K562 (cell line): ENCODE measurements around the gene SPOUT1. TPM values are rescaled to one million over a fixed set of nuclear protein-coding genes. Genes with fewer than 3 reads are reported as not detected.

Experiments used
- BRD9 ChIP-seq: fragments of 450-650 bp; IDR thresholded peaks from 2 replicates; pipeline ENCODE4 v1.6.1; 2018; ENCODE audit warnings: low read depth; ENCODE audit not compliant: partially characterized antibody
- BRF1 ChIP-seq: IDR thresholded peaks from 3 replicates; pipeline ENCODE4 v1.6.1; 2011; ENCODE audit warnings: borderline replicate concordance, mild to moderate bottlenecking; ENCODE audit not compliant: insufficient read length; ENCODE audit errors: extremely low read depth
- CBX8 ChIP-seq: fragments of 200-600 bp; sonication (generic); IDR thresholded peaks from 2 replicates; pipeline ENCODE4 v1.6.1; 2012; ENCODE audit warnings: borderline replicate concordance, mixed run types, low read depth, mild to moderate bottlenecking, moderate library complexity, mixed read lengths, low read length, control low read depth, inconsistent platforms; ENCODE audit not compliant: poor library complexity, severe bottlenecking; ENCODE audit errors: extremely low read depth
- ESRRA ChIP-seq: fragments of 450-650 bp; IDR thresholded peaks from 2 replicates; pipeline ENCODE4 v1.6.1; 2014; ENCODE audit warnings: low read depth, mild to moderate bottlenecking, moderate library complexity, borderline replicate concordance
- HDAC2 ChIP-seq: fragments of 450-650 bp; IDR thresholded peaks from 2 replicates; pipeline ENCODE4 v1.6.1; 2016; ENCODE audit warnings: mild to moderate bottlenecking
- HDGF ChIP-seq: fragments of 450-650 bp; IDR thresholded peaks from 2 replicates; pipeline ENCODE4 v1.6.1; 2016
- KLF10 ChIP-seq: fragments of 250-450 bp; sonication (Bioruptor Pico); IDR thresholded peaks from 2 replicates; pipeline ENCODE4 v1.6.1; 2021; ENCODE audit warnings: matching md5 sums
- NR4A1 ChIP-seq, 2 experiments: fragments of 250-450 bp in 1 of 2; fragments of 450-650 bp in 1 of 2; sonication (Bioruptor Pico) in 1 of 2; IDR thresholded peaks; 2 replicates each; pipeline versions ENCODE4 v1.4.0 to v1.6.1; 2016 to 2020; ENCODE audit warnings: mild to moderate bottlenecking in 2 of 2, missing compliant biosample characterization in 1 of 2, missing genetic modification characterization in 1 of 2, moderate library complexity in 1 of 2
- PHF20 ChIP-seq: fragments of 450-650 bp; IDR thresholded peaks from 2 replicates; pipeline ENCODE4 v1.6.1; 2018; ENCODE audit not compliant: partially characterized antibody
- SIN3A ChIP-seq, 2 experiments: fragments of 150-350 bp in 1 of 2; IDR thresholded peaks; 2 replicates each; pipeline ENCODE4 v1.6.1; 2011 to 2016; ENCODE audit warnings: borderline replicate concordance in 2 of 2, low read depth in 2 of 2, low read length in 2 of 2, mild to moderate bottlenecking in 2 of 2, moderate library complexity in 2 of 2; ENCODE audit not compliant: control insufficient read depth in 1 of 2
- TAL1 ChIP-seq: fragments of 450-650 bp; IDR thresholded peaks from 2 replicates; pipeline ENCODE4 v1.6.1; 2016; ENCODE audit warnings: mild to moderate bottlenecking
- THRAP3 ChIP-seq: fragments of 450-650 bp; IDR thresholded peaks from 2 replicates; pipeline ENCODE4 v1.6.1; 2016; ENCODE audit warnings: mild to moderate bottlenecking, inconsistent platforms, borderline replicate concordance
- TOE1 ChIP-seq, 2 experiments: fragments of 450-650 bp in 1 of 2; sonication (generic) in 1 of 2; formaldehyde crosslinking in 1 of 2; IDR thresholded peaks; 2 replicates each; pipeline versions ENCODE4 v1.7.1 to v1.8.0; 2016 to 2022; ENCODE audit warnings: borderline replicate concordance in 2 of 2, mild to moderate bottlenecking in 2 of 2, antibody characterized with exemption in 1 of 2, inconsistent platforms in 1 of 2, low read depth in 1 of 2, missing genetic modification reagents in 1 of 2, moderate library complexity in 1 of 2
- ZNF644 ChIP-seq: fragments of 200-800 bp; sonication (Bioruptor generic); IDR thresholded peaks from 2 replicates; pipeline ENCODE4 v1.6.1; 2016; ENCODE audit warnings: low read depth, missing genetic modification characterization, missing compliant biosample characterization
- ZNF695 ChIP-seq: fragments of 450-650 bp; formaldehyde crosslinking; IDR thresholded peaks from 2 replicates; pipeline ENCODE4 v1.4.0; 2020; ENCODE audit warnings: mild to moderate bottlenecking, moderate library complexity
- polyA plus RNA-seq, 8 experiments: library from polyadenylated mRNA; depleted of rRNA in 4 of 8; stranded (reverse) in 5 of 8; unstranded in 3 of 8; fragments of >200 nt; fragmentation: Nextera tagmentation in 2 of 8; fragmentation: Illumina TruSeq in 1 of 8; extraction: Ambion mirVana in 2 of 8; extraction: Trizol in 1 of 8; gene quantifications; 2 replicates each; pipeline versions ENCODE4 v1.2.1 to v1.2.3, GENCODE V29; 2011 to 2014; ENCODE audit warnings: inconsistent platforms in 1 of 8, missing spikeins in 1 of 8
- total RNA-seq, 7 experiments: library from RNA; depleted of rRNA in 6 of 7; stranded (reverse); fragments of >200 nt in 6 of 7; fragmentation: Illumina TruSeq in 2 of 7; extraction: Trizol in 2 of 7; gene quantifications; 2 replicates each; pipeline versions ENCODE4 v1.2.1 to v1.2.3, GENCODE V29; 2011 to 2021; ENCODE audit warnings: low replicate concordance in 1 of 7
- TF ChIP-seq, protein P1 (sequence below): fragments of 450-650 bp; IDR thresholded peaks from 2 replicates; pipeline ENCODE4 v1.6.1; 2017; ENCODE audit warnings: antibody characterized with exemption, mild to moderate bottlenecking
- TF ChIP-seq, protein P2 (sequence below): fragments of 450-650 bp; IDR thresholded peaks from 2 replicates; pipeline ENCODE4 v1.6.1; 2016; ENCODE audit warnings: antibody characterized with exemption
- TF ChIP-seq, protein P3 (sequence below): fragments of 450-650 bp; IDR thresholded peaks from 2 replicates; pipeline ENCODE4 v1.6.1; 2016; ENCODE audit warnings: missing biosample characterization, missing genetic modification characterization

Gene SPOUT1
- total and polyA plus RNA-seq, 9 of the 15 experiments (the other 6 are each of a cell fraction or from before 2014, with no cell fraction given) = 10.6 to 121 (median 37.4) TPM

DNA sequence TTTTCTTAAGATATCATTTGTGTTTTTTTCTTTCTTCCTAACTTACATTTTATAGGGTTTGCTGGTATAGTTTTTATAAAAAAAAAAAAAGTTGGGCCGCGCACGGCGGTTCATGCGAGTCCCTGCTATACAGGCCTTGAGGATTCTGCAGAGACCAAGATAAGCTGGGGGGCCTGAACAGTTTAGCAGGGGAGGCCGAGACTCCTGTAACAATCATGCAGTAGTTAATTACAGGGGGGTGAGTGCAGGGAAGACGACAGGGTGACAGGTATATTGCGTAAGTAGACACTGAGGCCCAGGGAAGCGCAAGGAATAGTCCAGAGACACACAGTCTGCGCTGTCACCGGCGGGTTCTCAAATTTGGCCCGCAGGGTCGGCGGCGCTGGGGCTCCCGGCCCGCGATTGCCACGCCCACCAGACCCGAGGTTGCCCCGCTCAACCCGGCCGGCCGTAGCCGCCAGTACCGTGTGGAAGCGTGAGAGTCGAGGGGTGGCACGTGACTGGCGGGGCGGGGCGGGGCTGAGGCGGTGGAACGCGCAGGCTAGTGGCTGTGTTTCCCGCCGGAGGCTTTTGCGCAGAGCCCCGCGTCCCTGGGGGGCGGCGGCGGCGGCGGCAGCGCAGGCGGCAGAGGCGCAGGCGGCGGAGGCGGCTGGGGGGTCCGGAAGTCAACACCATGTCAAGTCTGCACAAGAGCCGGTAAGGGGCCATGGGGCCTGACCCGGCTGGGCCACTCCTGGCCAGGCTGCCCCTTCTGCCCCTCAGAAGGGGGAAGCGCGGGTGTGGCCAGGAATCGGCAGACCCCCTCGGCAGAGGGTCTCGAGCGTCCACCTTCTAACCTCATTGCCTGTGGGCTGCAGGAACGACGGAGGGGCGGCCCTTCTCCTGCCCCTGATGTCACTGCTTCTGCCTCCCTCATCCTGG lies 42.7 kb downstream of the SPOUT1 start, which contains the start of gene TBC1D13 (continued):
- TF ChIP-seq, protein P1, sequence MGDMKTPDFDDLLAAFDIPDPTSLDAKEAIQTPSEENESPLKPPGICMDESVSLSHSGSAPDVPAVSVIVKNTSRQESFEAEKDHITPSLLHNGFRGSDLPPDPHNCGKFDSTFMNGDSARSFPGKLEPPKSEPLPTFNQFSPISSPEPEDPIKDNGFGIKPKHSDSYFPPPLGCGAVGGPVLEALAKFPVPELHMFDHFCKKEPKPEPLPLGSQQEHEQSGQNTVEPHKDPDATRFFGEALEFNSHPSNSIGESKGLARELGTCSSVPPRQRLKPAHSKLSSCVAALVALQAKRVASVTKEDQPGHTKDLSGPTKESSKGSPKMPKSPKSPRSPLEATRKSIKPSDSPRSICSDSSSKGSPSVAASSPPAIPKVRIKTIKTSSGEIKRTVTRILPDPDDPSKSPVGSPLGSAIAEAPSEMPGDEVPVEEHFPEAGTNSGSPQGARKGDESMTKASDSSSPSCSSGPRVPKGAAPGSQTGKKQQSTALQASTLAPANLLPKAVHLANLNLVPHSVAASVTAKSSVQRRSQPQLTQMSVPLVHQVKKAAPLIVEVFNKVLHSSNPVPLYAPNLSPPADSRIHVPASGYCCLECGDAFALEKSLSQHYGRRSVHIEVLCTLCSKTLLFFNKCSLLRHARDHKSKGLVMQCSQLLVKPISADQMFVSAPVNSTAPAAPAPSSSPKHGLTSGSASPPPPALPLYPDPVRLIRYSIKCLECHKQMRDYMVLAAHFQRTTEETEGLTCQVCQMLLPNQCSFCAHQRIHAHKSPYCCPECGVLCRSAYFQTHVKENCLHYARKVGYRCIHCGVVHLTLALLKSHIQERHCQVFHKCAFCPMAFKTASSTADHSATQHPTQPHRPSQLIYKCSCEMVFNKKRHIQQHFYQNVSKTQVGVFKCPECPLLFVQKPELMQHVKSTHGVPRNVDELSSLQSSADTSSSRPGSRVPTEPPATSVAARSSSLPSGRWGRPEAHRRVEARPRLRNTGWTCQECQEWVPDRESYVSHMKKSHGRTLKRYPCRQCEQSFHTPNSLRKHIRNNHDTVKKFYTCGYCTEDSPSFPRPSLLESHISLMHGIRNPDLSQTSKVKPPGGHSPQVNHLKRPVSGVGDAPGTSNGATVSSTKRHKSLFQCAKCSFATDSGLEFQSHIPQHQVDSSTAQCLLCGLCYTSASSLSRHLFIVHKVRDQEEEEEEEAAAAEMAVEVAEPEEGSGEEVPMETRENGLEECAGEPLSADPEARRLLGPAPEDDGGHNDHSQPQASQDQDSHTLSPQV = peak; percentile 86
- TF ChIP-seq ESRRA (peak; percentile 72; the same call in 1 of the 2 replicates), TAL1 (peak; percentile 7; the same call in 1 of the 2 replicates), SIN3A (IDR thresholded peaks at IDR 0.05; ENCODE audit: borderline replicate concordance in 2 of 2, control insufficient read depth in 1 of 2, low read depth in 2 of 2, low read length in 2 of 2) (peak; percentile 67 to 72; a peak in 3 of 4 replicates), NR4A1 (CRISPR knock-in tag; IDR thresholded peaks at IDR 0.05) (no peak), NR4A1 (tag; IDR thresholded peaks at IDR 0.05) (peak; percentile 76; the same call in 1 of the 2 replicates), BRD9 (no peak), HDAC2 (no peak), PHF20 (peak; percentile 82), THRAP3 (no peak), TOE1 (IDR thresholded peaks at IDR 0.05; ENCODE audit: borderline replicate concordance) (peak; percentile 97), TOE1 (CRISPR knock-in tag; IDR thresholded peaks at IDR 0.05; ENCODE audit: borderline replicate concordance, low read depth) (no peak), ZNF695 (CRISPR knock-in tag) (no peak), BRF1 (no peak), CBX8 (no peak), ZNF644 (tag) (0 out of 2 replicates have a peak, but pooled peaks have one; percentile 25), KLF10 (CRISPR knock-in tag) (no peak), HDGF (no peak)
- TF ChIP-seq, protein P2, sequence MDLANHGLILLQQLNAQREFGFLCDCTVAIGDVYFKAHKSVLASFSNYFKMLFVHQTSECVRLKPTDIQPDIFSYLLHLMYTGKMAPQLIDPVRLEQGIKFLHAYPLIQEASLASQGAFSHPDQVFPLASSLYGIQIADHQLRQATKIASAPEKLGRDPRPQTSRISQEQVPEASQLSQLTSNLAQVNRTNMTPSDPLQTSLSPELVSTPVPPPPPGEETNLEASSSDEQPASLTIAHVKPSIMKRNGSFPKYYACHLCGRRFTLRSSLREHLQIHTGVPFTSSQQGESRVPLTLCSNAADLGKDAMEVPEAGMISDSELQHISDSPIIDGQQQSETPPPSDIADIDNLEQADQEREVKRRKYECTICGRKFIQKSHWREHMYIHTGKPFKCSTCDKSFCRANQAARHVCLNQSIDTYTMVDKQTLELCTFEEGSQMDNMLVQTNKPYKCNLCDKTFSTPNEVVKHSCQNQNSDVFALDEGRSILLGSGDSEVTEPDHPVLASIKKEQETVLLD = peak; percentile 55; the same call in 1 of the 2 replicates
- TF ChIP-seq, protein P3, sequence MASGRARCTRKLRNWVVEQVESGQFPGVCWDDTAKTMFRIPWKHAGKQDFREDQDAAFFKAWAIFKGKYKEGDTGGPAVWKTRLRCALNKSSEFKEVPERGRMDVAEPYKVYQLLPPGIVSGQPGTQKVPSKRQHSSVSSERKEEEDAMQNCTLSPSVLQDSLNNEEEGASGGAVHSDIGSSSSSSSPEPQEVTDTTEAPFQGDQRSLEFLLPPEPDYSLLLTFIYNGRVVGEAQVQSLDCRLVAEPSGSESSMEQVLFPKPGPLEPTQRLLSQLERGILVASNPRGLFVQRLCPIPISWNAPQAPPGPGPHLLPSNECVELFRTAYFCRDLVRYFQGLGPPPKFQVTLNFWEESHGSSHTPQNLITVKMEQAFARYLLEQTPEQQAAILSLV (tag) = 0 out of 2 replicates have a peak, but pooled peaks have one; percentile 28
